ENCODE results near the gene CUL4A.
"Not testable (repeated sequence)": the region's sequence is repeated elsewhere in the genome, so short reads cannot be mapped to it uniquely, and the experiment has no call there.

GRCh38 chr13:113257908-113258307, 48.5 kb downstream of the CUL4A start:
- not testable (repeated sequence) for TF ChIP-seq POLR2AphosphoS5, POLR2A, EP300 (IDR thresholded peaks at IDR 0.05)
- TF ChIP-seq, protein P1, sequence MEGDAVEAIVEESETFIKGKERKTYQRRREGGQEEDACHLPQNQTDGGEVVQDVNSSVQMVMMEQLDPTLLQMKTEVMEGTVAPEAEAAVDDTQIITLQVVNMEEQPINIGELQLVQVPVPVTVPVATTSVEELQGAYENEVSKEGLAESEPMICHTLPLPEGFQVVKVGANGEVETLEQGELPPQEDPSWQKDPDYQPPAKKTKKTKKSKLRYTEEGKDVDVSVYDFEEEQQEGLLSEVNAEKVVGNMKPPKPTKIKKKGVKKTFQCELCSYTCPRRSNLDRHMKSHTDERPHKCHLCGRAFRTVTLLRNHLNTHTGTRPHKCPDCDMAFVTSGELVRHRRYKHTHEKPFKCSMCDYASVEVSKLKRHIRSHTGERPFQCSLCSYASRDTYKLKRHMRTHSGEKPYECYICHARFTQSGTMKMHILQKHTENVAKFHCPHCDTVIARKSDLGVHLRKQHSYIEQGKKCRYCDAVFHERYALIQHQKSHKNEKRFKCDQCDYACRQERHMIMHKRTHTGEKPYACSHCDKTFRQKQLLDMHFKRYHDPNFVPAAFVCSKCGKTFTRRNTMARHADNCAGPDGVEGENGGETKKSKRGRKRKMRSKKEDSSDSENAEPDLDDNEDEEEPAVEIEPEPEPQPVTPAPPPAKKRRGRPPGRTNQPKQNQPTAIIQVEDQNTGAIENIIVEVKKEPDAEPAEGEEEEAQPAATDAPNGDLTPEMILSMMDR (IDR thresholded peaks at IDR 0.05) = not testable (repeated sequence)

Data from upper lobe of left lung (tissue), 4 donors.